HT-29 (cell line): Measurements from ENCODE around the gene CCDC126. TPM values are rescaled to one million over a fixed set of nuclear protein-coding genes. Genes with fewer than 3 reads are reported as not detected.
"Not testable (repeated sequence)": the region's sequence is repeated elsewhere in the genome, so short reads cannot be mapped to it uniquely, and the experiment has no call there.

Experiments
- DNase-seq: peaks from one replicate; pipeline ENCODE4 v3.0.0-alpha.2; 2015; ENCODE audit warnings: low spot score
- total RNA-seq: library from RNA; depleted of rRNA; stranded (reverse); fragments of >200 nt; shearing (Covaris generic); gene quantifications from 2 replicates; pipeline ENCODE4 v1.2.3, GENCODE V29; 2014; rRNA removed

Gene CCDC126
- total RNA-seq = 2.4 and 8.7 TPM in 2 replicates

GRCh38 chr7:23597094-23598091, at the start of gene CCDC126:
CCDC126 (plus strand) TSS chr7:23597382; CDS start chr7:23611316, 13,934 bp downstream.
- peak; percentile 94 for DNase-seq

- DNase-seq = no peak
Measured at GRCh38 chr7:23547662-23548061, 49.5 kb upstream of the CCDC126 start.

- no peak for DNase-seq
Measured at GRCh38 chr7:23558303-23558702, 38.9 kb upstream of the CCDC126 start.

DNA sequence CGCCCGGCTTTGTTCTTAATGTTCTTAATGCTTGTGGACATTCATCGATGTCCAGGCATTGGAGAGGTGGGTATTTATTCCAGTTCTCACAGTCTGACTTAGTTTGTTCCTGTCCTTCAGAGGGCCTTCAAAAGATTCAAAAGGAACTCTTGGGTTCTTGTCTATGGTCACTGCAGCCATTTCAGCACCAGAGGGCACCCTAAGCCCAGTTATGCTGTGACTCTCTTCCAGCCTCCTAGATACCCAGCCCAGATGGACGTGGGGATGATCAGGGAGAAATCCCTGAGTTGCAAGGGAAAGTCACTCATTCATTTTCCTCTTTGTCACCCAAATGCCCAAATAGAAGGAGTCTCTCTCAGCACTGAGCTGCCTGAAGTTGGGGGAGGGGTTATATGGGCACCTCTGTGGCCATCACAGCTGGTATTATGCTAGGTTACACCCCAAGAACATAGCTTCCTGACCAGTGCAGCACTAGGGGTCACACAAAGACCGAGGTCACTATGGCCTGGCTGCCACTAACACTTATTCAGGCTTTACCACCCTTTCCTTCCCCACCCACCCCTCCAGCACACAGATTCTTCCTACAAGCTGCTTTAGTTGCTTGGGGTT, 26.5 kb upstream of the CCDC126 start:
- peak; percentile 93 for DNase-seq

- not testable (repeated sequence) for DNase-seq
Measured at GRCh38 chr7:23581975-23582374, 15.2 kb upstream of the CCDC126 start.

DNA sequence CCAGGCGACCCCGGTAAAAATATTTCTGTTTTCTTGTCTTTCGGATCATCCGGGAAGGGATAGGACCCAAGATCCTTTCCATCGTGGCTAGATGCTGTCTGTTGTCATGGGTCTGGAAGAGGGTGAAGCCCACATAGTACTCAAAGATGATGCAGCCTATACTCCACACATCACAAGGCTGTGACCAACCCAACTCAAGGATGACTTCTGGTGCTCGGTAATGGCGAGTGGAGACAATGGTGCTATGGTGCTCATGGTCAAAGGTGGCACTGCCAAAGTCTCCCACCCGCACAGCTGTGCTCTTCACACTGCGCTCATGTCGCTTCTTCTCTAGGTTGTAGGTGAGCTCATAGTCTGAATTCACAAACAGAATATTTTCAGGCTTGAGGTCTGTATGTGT, 11.9 kb upstream of the CCDC126 start:
- not testable (repeated sequence) for DNase-seq

DNA sequence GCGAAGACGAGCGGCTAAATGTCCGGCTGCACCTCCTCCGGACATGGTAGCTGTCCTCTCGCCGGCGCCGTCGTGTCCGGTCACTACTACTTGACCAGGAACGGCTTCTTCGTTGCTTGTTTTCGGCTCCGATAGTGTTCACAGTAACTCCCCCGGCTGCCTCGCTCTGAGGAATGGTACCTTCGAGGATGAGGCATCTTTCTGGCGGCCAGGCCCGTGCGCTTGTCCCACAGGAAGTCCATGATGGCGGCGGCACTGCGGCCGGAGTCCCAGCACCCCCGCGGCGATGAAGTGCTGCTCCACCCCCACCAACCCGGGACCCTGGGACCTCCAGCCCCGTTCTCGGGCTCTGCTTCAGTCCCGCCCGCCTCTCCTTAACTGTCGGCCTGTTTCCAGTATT, 11.0 kb upstream of the CCDC126 start:
- no peak for DNase-seq

DNA sequence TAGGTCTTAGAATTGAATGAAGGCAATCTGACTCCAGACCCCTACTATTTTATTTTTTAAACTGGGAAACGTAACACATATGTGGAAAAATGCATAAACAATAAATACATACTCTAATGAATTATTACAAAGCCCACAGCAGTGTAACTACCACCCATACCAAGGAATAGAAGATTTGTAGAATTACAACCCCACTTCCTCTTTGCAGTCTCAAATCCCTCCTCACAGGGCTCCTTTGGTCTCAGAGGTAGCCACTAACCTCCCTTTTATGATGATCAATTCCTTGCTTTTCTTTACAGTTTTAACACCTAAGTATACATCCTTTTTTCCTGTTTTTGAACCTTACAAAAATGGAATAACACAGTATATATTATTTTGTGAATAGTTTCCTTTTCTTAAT, 6.7 kb upstream of the CCDC126 start:
- no peak for DNase-seq

- no peak for DNase-seq
Measured at GRCh38 chr7:23593706-23594105, 3.5 kb upstream of the CCDC126 start.

- DNase-seq = no peak
Measured at GRCh38 chr7:23594879-23595604, 2.1 kb upstream of the CCDC126 start.

- DNase-seq = peak; percentile 43
Measured at GRCh38 chr7:23598296-23598695, 1.1 kb downstream of the CCDC126 start.

- DNase-seq = no peak
Measured at GRCh38 chr7:23600236-23600635, 3.1 kb downstream of the CCDC126 start.

GRCh38 chr7:23603632-23604295, 6.6 kb downstream of the CCDC126 start:
- DNase-seq = no peak

- no peak for DNase-seq
Measured at GRCh38 chr7:23604296-23604640, 7.1 kb downstream of the CCDC126 start.

- no peak for DNase-seq
Measured at GRCh38 chr7:23607130-23607529, 9.9 kb downstream of the CCDC126 start.

DNA sequence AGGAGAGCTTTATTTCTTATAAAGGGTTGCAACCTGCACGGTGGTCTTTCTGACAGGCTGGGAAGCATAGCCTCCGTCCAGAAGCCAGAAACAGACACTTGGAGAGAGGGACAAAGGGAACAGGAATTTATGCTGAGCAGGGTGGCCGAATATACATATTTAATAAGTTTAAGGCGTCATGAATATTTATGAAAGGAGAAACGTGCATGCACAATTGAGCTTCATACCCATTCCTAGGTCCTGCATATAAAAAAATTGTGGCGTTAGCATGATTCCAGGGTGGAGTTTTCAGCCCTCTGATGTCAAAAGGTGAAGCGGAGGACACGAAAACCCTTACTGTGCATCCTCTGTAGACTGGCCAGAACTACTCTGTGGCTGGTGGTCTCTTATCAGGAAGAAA, 10.7 kb downstream of the CCDC126 start:
- DNase-seq = no peak

DNA sequence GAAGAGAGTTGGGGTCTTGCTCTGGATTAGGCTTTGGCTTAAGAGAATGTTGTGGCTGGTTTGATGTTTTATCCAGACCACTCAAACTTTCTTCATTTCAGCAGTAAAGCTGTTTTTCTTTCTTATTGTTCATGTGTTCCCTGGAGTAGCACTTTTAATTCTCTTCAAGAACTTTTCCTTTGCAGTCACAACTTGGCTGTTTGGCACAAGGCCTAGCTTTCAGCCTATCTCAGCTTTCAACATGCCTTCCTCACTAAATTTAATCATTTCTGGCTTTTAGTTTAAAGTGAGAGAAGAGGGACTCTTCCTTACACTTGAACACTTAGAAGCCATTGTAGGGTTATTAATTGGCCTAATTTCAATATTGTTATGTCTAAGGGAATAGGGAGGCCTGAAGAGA, 18.1 kb downstream of the CCDC126 start:
- no peak for DNase-seq

GRCh38 chr7:23616593-23616992, 19.4 kb downstream of the CCDC126 start:
- DNase-seq = no peak

GRCh38 chr7:23617482-23617881, 20.3 kb downstream of the CCDC126 start:
- no peak for DNase-seq

GRCh38 chr7:23618241-23618640, 21.1 kb downstream of the CCDC126 start:
- DNase-seq = no peak

DNA sequence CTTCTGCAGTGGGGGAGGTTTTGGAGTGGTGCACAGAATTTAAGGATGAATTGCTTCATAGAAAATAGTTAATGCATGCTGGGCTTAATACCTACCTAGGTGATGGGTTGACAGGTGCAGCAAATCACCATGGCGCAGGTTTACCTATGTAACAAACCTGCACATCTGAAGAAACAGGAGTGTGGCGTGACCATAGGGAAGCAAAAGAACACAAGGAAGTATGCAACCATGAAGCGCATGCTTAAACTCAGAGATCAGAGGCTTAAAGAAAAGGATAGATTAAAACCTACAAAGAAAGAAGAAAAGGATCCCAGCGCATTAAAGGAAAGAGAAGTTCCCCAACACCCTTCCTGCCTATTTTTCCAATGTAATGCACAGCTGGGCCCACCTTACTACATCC, 22.0 kb downstream of the CCDC126 start:
- no peak for DNase-seq

GRCh38 chr7:23622506-23622925, 25.3 kb downstream of the CCDC126 start:
- DNase-seq = no peak
